ENCODE results near the gene TSFM. TPM values are rescaled to one million over a fixed set of nuclear protein-coding genes. Genes with fewer than 3 reads are reported as not detected.

The TSFM gene
- total RNA-seq: 34.4 and 37.0 TPM in 2 replicates

DNA sequence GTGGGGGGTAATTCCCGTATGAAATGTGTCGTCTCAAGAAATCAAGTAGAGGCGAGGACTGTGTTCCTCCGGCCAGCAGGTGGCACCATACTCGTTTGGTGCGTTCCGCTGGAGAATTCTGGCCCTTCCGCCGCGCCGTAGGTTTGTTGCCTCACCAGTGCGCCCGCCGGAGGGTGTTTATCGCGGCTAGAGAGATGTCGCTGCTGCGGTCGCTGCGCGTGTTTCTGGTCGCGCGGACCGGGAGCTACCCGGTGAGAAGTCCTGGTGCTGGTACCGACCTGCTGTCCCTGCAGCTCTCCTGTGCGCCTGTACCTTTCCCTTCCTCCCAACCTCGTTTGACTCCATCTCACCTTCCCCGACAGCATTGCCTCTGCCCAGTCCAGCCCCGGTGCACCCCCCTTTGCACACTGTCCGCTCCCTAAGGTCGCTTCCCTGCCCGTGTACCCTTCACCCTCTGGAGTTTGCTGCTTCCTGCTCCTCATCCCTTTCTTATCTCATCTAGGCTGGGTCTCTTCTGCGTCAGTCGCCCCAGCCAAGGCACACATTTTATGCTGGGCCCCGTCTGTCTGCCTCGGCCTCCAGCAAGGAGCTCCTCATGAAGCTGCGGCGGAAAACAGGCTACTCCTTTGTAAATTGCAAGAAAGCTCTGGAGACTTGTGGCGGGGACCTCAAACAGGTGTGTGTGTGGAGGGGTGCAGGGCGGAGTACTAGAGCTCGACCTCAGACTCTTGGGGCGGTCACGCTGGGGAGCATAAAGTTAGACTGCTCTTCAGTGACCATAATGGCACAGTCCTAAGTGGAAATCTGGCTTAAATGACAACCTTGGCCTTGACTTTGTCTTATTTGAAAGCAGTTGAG lies at the start of gene TSFM:
TSS of gene TSFM (plus strand) at position 180 of the 858 bp plus-strand sequence. CDS start at position 195, 15 bp downstream.
- intact Hi-C loops (cut with micrococcal nuclease): loop anchor here (1.0 to 2.0 kb wide), 11 partner anchors 11 to 153 kb away; partner anchors contain the start of genes CDK4, CTDSP2, EEF1AKMT3 and METTL1

DNA sequence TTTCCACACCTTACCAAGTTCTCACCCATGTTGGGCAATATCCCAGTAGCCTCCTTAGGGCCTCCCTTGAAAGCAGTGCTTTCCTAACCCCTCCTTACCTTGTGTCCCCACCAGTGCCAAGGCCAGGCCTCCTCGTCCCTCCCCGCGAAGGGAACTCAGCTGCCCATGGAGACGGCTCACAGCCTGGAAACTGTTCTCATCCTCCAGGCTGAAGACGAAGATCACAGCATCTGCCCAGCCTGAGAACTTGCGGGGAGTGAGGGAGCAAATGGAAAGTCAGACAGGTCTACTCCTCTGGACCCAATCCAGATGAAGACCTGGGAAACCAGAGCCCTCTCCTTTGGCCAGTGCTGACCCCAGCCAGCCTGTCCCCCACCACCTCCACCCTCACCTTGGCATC lies 48.7 kb upstream of the TSFM start:
- intact Hi-C loops (cut with micrococcal nuclease): no loop called here

DNA sequence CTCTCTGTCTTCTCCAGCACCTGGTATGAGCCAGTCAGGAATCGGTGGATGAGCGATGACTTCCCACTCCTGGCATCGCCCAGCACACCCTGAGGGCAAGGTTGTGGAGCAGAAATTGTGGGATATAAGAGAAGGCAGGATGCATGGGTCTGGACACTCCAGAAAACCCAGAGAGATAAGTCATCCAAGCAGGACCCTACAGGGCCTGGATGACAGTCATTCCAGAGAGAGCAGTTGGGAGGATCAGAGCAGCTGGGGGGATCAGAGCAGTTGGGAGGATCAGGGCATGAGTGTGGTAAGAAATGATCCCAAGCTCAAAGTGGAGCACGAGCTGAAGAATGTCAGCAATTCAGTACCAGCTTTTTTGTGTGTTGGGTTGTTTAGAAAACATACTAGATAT lies 48.0 kb upstream of the TSFM start:
- intact Hi-C loops (cut with micrococcal nuclease): no loop called here

DNA sequence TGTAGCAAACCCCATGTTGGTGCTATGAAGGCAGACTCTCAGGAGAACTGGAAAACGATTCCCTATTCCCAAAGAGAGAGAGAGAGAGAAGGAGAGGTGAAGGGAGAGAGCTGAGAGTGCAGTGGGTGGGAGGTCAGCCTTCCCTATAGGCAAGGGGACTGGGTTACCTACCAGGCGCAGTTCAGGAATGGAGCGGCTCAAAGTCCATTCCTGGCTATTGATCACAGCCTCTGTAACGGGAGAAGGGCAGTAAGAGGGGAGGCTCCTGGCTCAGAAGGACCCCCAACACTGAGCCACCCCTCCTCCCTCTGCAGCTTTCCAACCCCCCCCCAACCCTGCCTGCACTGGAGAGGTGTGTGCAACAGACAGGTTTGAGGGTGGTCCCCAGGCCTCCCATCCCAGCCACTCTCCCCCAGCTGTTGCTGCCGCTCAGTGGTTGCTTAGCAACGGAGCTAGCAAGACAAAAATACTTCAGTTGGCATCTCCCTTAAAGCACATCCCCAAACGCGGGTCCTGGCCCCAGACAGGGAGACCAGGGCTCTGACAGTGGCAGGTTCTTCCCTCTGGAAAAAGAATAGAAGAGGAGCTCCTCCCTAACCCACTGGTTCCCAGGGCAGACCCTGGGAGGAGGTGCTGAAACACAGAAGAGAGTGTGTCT lies 47.3 kb upstream of the TSFM start:
- intact Hi-C loops (cut with micrococcal nuclease): no loop called here

DNA sequence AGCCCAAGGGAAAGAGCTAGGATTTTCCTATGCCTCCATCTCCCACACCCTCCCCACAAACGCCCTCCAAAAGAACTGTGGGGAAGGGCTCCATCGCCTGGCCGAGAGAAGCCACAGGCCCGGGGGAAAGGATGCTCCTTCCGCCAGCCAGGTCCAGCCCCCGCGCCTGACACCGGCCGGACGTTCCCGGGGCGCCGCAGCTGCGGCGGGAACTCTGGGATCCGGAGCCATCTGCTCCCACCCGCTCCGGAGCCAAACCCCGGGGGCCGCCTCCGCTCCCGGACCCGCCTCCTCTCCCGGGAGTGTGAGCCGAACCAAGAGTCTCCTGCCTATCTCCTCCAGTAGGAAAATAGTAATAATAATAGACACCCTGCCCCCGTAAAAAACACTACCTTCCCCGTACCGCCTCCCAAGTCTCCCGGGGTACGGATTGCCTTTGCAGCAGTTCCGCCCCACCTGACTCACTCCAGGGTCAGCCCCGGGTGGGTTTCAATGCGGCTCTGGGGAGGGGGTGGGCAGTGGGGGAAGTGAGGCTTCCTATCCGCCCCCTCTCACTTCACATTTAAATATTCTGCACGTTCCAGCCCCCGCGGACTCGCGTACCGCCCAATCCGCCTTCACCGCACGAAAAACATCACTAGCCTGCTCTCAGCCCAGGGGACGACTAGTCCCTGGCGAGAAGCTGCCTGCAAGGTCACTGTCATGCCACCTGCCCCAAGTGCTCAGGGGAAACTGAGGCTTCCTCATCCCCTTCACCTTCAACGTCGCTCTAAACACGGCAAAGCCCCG lies 46.4 kb upstream of the TSFM start:
- intact Hi-C loops (cut with micrococcal nuclease): no loop called here

DNA sequence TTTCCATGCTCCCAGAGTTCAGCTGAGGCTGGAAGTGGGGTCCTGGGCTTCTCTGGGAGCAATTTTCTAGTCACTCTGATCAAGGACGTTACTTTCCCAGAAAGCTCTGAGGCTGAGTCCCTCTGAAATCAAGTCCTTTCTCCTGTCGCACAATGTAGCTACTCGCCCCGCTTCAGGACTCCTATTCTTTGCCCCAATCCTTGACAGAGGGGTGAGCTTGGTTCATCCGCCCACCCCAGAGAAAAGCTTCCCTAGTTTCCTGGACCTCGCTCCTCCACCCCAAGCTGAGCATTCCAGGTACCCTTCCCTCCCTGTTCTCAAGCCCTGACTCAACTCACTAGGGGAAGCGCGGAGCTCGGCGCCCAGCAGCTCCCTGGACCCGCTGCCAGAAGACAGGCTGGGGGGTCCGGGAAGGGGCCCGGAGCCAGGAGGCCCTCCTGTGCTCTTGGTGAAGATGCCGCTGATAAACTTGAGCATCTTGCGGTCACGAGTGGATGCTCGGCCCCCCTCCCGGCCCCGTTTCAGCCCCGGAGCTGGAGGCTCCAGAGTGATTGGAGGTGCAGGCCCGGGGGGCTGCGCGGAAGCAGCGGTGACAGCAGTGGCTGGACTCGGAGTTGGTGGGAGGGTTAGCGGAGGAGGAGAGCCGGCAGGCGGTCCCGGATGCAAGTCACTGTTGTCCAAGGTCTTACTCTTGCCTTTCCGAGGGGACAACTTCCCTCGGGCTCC lies 45.7 kb upstream of the TSFM start:
- intact Hi-C loops (cut with micrococcal nuclease): no loop called here

DNA sequence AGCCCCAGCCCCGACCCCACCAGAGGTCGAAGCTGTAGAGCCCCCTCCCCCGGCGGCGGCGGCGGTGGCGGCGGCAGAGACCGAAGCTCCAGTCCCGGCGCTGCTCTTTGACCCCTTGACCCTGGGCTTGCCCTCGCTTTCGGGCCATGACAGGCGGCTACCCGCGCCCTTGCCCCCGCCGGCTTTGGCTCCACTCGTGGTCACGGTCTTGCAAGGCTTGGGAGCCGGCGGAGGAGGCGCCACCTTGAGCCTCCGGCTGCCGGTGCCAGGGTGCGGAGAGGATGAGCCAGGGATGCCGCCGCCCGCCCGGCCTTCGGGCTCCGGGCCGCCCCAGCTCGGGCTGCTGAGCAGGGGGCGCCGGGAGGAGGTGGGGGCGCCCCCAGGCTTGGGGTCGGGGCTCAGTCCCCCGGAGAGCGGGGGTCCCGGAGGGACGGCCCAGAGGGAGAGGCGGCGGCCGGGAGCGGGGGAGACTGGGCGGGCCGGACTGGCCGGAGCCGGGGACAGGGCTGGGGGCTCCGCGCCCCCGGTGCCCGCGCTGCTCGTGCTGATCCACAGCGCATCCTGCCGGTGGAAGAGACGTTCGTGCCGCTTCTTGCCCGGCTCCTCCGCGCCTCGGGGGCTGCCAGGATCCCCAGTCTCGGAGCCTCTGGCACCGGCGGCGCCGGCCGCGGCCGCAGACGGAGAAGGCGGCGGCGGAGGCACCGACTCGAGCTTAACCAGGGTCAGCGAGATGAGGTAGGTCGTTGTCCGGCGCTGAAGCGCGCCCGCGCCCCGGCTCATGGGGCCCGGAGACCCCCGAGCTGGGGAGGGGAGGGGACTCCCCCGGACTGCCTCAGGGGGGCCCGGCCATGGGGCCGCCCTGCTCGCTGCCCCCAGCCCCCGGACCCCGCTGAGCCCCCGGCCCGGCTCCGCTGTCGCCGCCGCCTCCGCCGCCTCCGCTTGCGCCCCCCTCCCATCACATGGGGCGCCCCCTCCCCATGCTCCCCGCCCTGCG lies 44.8 kb upstream of the TSFM start:
- intact Hi-C loops (cut with micrococcal nuclease): no loop called here

DNA sequence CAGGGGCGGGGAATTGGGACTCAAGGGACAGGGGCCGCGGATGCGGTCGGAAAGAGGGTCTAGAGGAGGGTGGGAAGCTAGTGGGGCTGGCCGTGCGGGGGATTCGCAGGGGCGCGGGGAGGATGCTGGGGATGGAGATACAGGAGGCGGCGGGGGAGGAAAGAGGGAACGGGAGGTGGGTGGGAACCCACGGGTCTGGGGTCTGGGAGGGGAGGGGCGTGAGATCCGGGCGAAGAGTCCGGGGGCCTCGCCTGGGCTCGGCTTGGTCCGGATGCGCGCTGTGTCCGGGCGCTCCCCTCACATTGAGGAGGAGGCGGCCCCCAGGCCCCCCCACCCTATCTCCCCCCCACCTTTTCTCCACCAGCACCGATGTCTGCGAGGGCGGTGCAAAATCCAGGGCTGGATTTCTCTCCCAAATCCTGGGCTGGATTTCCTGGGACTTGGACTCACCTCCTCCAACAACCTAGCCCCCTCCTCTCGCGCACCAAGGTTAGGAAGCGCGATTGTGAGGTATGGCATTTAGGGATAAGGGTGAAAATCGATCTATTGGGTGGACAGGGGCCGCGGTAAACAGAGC lies 43.8 kb upstream of the TSFM start, which contains the start of gene AGAP2:
TSS of gene AGAP2 (minus strand) at position 82 of the 577 bp plus-strand sequence. CDS start 496 bp downstream, outside the sequence.
- intact Hi-C loops (cut with micrococcal nuclease): no loop called here

DNA sequence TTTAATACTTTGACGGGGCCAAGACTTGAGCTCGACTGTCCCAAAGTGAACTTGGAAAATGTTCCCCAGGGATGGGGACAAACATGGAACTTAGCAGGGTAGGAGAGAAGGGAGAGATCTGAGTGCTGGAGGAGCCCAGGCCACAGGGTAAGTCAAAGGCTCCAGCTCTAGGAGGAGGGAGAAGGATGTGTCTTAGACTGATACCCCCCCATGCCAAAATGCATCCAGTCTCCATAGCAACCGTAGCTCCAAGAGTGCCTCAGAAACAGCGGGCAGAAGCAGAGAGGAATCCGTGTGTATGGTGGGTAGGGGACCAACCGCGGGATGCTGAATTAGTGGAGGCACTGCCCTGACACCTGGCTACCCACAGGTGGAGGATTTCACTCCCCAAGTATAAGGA lies 43.2 kb upstream of the TSFM start:
- intact Hi-C loops (cut with micrococcal nuclease): no loop called here

DNA sequence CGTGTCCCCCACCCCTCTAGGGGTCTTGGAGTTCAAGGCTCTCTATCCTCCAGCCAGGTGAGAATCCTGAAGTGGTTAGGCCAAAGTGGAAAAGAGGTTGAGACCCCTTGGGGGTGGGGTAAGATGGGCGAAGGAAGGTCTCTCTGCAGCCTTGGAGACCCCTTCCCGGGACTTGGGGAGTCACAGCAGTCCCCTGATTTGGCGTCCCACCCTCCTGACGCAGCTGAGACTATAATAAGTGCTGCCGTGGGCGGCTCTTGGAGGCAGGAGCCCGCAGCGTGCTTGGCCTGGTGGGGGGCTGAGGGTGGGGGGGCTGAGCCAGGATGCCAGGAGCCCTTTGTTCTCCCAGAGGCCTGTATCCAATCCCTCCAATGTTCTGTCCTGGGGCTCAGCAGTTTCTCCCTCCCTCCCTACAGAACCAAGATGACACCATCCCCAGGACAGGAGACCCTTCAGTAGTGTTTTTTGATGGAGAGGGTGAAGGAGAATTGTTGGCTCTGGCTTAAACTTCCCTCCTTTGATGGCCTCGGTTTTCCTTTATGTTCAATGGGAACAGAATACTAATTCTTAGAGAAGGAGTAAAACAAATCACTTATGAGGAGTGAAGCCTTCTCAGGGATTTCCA lies 42.6 kb upstream of the TSFM start:
- intact Hi-C loops (cut with micrococcal nuclease): loop anchor here (2.0 to 5.0 kb wide), 6 partner anchors 15 to 1053 kb away; partner anchors contain the start of genes GLI1, INHBE, MARCHF9 and PRIM1

DNA sequence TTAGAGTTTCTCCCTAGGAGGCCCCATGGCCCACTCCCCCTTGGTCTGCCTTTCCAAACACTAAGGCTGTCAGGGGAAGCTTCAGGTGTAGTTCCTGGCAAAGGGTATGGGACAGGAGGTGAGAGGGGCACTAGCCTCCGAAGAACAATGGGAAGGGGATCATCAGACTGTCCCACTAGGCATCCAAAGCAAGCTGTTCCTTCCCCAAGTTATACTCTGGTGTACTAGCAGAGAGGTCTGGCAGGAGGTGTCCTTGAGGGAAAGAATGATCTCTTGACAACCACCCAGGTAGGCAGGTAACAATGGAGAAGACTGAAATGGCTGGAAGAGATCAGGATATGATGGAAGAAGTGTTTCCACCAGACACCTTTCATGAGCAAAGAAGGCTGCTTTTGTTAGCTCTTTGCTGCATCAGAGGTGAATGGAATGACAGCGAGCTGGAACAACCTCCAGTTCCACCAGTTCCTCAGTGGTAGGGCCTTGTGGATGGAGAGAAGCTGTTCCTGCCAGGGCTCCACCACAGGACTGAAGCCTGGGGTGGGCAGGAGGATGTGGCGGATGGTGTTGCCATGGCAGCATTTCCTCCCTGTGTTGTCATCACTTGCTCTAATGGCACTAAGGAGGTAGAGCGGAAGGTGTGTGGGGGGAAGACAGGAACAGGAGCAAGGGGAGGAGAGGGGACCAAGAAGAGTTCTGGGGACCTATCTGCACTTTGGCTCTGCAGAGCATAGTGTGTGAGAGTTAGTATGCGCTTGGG lies 41.8 kb upstream of the TSFM start:
- intact Hi-C loops (cut with micrococcal nuclease): loop anchor here (1.0 to 5.0 kb wide), 9 partner anchors 14 to 1054 kb away; partner anchors contain the start of genes B4GALNT1, GLI1, INHBE and MARCHF9

DNA sequence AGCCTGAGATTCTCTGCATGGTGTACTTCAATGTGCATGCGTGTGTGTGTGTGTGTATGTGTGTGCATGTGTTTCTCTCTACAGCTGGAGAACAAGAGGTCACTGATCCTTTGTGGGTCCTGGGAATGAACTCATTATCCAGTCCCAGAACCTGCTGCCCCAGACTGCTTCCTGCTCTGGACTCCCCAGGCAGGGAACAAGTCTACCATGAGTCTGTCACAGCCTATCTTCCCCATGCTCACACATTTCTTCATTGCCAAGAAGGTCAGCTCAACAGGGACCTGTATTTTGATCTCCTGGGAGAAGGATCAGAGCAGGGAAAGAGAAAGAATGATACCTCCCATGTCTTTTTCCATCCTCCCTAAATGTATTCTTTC lies 41.2 kb upstream of the TSFM start:
- intact Hi-C loops (cut with micrococcal nuclease): loop anchor here (1.0 to 5.0 kb wide), 9 partner anchors 13 to 1054 kb away; partner anchors contain the start of genes B4GALNT1, GLI1, INHBE and MARCHF9

DNA sequence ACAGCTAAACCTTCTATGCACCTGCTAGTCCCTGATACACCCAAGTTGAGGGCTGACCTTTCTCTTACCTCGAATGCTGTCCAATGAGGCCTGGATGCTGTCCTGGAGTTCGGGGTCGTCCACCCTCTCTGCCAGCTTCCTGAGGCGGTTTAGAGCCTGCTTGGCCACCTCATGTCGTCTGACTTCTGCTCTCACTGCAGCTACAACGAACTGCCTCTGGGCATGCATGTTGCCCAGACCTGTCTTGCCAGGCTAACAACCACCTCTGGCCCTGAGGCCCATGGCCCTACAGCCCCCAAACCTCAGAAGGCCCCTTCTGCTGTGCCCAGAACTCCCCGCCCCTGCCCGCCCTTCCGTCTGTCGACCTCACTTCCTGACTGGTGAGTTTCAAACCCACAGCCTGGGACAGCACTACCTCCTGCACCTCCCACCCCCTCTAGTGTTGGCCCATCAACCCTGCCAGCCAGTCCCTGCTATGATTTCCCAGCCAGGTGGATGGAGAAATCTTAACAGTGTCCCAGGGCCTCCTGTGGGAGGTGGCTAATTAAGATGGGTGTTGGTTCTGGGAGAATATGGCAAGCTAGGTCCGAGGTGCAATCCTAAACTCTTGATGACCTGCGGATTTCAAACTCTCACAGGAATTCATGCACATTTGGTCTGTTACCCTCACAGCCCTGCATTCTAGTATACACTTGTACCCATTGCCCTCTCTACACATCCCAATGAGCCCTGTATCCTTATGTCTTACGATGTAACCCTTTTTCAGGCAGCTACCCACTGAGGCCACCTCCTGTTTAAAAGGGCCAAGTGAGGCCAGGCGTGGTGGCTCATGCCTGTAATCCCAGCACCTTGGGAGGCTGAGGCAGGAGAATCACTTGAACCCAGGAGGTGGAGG lies 40.5 kb upstream of the TSFM start:
- intact Hi-C loops (cut with micrococcal nuclease): loop anchor here (1.0 to 5.0 kb wide), 10 partner anchors 13 to 1055 kb away; partner anchors contain the start of genes B4GALNT1, GLI1, INHBE and MARCHF9

DNA sequence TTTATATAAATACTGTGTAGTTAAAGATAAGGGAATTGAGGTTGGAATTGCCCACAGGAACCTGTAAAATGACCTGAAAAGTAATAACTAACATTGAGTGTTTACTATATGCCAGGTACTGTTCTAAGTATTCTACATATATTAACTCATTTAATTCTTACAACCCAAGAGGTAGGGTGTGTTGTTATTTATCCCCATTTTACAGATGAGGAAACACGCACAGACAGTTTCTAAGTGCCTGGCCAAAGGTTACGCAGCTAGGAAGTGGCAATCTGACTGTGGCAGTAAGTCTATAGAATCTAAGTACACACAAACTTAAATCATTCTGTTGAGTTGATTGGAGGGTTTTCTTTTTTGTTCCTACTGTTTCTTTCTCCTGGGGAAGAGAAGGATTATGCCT lies 38.8 kb upstream of the TSFM start:
- intact Hi-C loops (cut with micrococcal nuclease): loop anchor here (1.0 to 5.0 kb wide), 11 partner anchors 9 to 1056 kb away; partner anchors contain the start of genes CDK4, CTDSP2, DCTN2 and EEF1AKMT3

DNA sequence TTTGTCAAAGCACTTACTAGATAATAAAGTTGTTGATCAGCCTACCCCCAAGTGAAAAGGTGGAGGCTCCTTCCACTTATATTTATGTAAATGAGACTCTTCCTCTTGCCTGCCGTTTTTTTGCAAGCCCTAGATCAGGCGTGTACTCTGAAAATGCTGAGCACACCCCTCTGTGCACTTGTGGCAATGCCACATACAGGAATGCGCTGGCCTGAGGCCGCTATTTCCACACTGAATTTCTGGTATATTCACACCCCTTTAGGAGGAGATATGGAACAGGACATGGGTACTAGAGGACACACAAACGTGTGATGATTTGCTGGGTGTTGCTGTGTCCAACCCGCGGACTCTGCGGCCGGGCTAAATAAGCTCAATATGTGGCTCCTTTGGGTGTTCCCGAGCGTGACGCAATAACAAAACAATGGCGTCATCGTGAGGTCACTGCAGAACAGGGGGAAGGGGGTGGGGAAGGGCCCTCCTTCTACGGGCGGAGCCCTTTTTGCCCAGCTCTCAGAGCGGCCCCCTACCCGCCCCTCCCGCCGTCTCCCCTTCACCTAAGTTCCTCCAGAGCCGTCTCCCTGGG lies 38.3 kb upstream of the TSFM start:
- intact Hi-C loops (cut with micrococcal nuclease): loop anchor here (1.0 to 5.0 kb wide), 11 partner anchors 8 to 1057 kb away; partner anchors contain the start of genes CDK4, CTDSP2, DCTN2 and EEF1AKMT3

Data from T-helper 1 cell treated with Interleukin-12 subunit alpha and Interleukin-12 subunit beta and Interleukin-4 antibody, amounts not matched to agents 30 ng/mL and 1 ng/mL, for 36 hours (primary cell).